Cardiac muscle cell (in vitro differentiated cells and primary cell): ENCODE data around the gene TBCD. TPM values are rescaled to one million over a fixed set of nuclear protein-coding genes. Genes with fewer than 3 reads are reported as not detected.

Experiments
- DNase-seq, 2 donors: peaks; one replicate each; pipeline versions ENCODE4 v3.0.0 to v3.0.0-alpha.2; 2010 to 2017; ENCODE audit warnings: low read depth in 1 of 2, low spot score in 1 of 2
- H3K27ac ChIP-seq: fragments of 200-600 bp; sonication (generic); 2 replicates; pipeline ENCODE4 v1.5.1; 2016
- H3K27me3 ChIP-seq: fragments of 200-600 bp; sonication (generic); 2 replicates; pipeline ENCODE4 v1.6.0; 2016; ENCODE audit warnings: control low read depth
- H3K36me3 ChIP-seq: fragments of 200-600 bp; sonication (generic); 2 replicates; pipeline ENCODE4 v1.5.1; 2016; ENCODE audit warnings: control low read depth
- H3K4me1 ChIP-seq: fragments of 200-600 bp; sonication (generic); 2 replicates; pipeline ENCODE4 v1.8.1; 2017; ENCODE audit warnings: low read depth, mild to moderate bottlenecking, mixed run types
- H3K4me3 ChIP-seq: fragments of 200-600 bp; sonication (generic); 2 replicates; pipeline ENCODE4 v1.5.1; 2016; ENCODE audit warnings: mild to moderate bottlenecking
- H3K9me3 ChIP-seq: fragments of 200-600 bp; sonication (generic); 2 replicates; pipeline ENCODE4 v1.5.1; 2017; ENCODE audit warnings: low read depth, mild to moderate bottlenecking, control low read depth
- polyA plus RNA-seq: library from polyadenylated mRNA; unstranded; fragments of >200 nt; fragmentation: Nextera tagmentation; extraction: Ambion mirVana; gene quantifications from 2 replicates; pipeline ENCODE4 v1.2.1, GENCODE V29; 2016
- total RNA-seq: library from RNA; depleted of rRNA; stranded (reverse); fragments of >200 nt; gene quantifications from 2 replicates; pipeline ENCODE4 v1.2.3, GENCODE V29; 2016
- TF ChIP-seq, protein P1 (sequence below): IDR thresholded peaks from 2 replicates; pipeline ENCODE4 v1.5.1; 2012; ENCODE audit warnings: low read depth, mild to moderate bottlenecking, low read length

TBCD gene
- total and polyA plus RNA-seq, 2 experiments from 2014 or later: 55.7 to 66.0 TPM

DNA sequence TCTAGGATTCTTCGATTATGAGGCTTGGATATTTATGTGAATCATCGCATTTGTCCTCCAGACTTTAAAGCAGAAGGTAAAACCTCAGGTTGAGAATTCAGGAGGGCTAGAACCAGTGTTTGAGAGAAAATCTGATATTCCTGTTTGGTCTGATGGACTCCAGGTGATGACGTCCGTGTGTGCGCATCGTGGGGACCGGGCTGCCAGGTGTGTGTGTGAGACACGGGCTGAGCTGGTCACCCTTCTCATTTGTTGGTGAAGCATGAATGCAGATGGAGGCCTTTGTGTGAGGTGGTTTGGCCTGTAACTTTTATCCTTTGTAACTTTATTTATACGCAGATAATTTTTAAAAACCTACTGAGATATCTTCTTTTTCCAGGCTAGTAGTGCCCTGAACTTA is 45.2 kb downstream of the TBCD start:
- DNase-seq: no peak
- Histone ChIP-seq H3K27me3 (no peaks in the 10 kb centered on the region), H3K4me1 (no peaks in the 10 kb centered on the region), H3K36me3 (peaks cover 3% of the 10 kb centered on the region), H3K27ac (no peak overlapping the region), H3K9me3 (no peaks in the 10 kb centered on the region), H3K4me3 (no peak overlapping the region)
- TF ChIP-seq, protein P1, sequence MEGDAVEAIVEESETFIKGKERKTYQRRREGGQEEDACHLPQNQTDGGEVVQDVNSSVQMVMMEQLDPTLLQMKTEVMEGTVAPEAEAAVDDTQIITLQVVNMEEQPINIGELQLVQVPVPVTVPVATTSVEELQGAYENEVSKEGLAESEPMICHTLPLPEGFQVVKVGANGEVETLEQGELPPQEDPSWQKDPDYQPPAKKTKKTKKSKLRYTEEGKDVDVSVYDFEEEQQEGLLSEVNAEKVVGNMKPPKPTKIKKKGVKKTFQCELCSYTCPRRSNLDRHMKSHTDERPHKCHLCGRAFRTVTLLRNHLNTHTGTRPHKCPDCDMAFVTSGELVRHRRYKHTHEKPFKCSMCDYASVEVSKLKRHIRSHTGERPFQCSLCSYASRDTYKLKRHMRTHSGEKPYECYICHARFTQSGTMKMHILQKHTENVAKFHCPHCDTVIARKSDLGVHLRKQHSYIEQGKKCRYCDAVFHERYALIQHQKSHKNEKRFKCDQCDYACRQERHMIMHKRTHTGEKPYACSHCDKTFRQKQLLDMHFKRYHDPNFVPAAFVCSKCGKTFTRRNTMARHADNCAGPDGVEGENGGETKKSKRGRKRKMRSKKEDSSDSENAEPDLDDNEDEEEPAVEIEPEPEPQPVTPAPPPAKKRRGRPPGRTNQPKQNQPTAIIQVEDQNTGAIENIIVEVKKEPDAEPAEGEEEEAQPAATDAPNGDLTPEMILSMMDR: no peak

DNA sequence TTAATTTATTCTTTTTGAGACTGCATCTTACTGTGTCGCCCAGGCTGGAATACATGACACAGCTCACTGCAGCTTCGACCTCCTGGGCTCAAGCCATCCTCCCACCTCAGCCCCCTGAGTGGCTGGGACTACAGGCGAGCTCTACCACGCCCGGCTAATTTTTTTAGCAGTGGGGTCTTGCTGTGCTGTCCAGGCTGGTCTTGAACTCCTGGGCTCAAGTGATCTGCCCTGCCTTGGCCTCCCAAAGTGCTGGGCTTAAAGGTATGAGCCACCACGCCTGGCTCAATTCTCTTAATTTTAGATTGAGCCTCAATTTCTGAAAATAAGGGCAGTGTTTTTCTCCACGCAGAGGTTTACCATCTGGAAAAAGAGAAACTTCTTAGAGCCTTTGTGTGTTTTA is 46.9 kb downstream of the TBCD start:
- Histone ChIP-seq H3K4me3 (no peak overlapping the region), H3K27me3 (no peaks in the 10 kb centered on the region), H3K36me3 (peaks cover 3% of the 10 kb centered on the region), H3K4me1 (no peaks in the 10 kb centered on the region), H3K9me3 (no peaks in the 10 kb centered on the region), H3K27ac (no peak overlapping the region)
- TF ChIP-seq, protein P1: no peak
- no peak for DNase-seq

DNA sequence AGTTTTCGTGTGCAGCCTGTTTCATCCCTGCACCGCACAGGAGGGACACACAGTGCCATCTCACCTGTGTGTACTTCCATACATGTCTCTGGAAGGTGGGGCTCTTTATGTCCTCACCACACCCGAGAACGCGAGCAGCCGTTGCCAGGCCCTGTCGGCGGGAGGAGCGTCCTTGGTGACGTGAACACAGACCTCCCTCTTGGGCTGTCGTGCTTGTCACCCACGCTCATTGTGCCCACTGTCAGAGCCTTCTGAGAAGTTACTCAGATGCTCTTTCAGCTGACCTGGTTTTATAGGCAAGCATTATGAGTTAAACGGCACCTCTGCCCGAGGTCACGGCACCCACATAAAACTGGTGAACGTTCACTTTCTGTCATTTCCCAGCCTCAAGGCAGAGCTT is 47.7 kb downstream of the TBCD start:
- Histone ChIP-seq H3K4me3 (no peak overlapping the region), H3K27me3 (no peaks in the 10 kb centered on the region), H3K36me3 (peaks cover 3% of the 10 kb centered on the region), H3K4me1 (no peaks in the 10 kb centered on the region), H3K9me3 (no peaks in the 10 kb centered on the region), H3K27ac (no peak overlapping the region)
- DNase-seq: no peak
- TF ChIP-seq, protein P1: no peak

DNA sequence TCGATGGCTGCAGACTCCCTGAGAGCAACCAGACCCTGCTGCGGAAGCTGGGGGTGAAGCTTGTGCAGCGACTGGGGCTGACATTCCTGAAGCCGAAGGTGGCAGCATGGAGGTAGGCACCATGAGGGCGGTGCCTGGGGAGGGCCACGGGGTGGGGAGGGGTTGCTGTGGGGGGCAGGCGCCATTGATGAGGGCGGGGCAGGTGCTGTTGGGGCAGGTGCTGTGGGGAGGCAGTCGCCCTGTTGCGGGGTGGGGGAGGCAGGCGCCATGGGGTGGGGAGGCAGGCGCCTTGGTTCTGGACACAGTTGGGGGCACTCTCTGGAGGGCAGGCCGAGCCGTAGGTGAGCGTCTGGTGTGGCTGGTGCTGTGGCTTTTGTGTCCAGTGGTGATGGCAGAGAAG is 49.0 kb downstream of the TBCD start:
- Histone ChIP-seq H3K4me1 (no peaks in the 10 kb centered on the region), H3K27me3 (no peaks in the 10 kb centered on the region), H3K4me3 (no peak overlapping the region), H3K27ac (no peak overlapping the region), H3K36me3 (peaks cover 3% of the 10 kb centered on the region), H3K9me3 (no peaks in the 10 kb centered on the region)
- TF ChIP-seq, protein P1: no peak
- no peak for DNase-seq

DNA sequence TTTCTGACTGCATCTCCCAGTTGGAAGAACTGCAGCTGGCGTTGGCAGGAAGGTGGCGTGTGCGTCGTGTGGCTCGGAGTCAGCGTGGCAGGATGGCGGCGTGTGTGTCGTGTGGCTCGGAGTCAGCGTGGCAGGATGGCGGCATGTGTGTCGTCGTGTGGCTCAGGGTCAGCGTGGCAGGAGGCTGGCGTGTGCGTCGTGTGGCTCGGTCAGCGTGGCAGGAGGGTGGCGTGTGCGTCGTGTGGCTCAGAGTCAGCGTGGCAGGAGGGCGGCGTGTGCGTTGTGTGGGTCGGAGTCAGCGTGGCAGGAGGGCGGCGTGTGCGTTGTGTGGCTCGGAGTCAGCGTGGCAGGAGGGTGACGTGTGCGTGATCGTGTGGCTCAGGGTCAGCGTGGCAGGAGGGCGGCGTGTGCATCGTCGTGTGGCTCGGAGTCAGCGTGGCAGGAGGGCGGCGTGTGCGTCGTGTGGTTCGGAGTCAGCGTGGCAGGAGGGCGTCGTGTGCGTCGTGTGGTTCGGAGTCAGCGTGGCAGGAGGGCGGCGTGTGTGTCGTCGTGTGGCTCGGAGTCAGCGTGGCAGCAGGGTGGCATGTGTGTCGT is 49.6 kb downstream of the TBCD start:
- no peak for DNase-seq
- H3K4me3 ChIP-seq: no peak overlapping the region
- H3K36me3 ChIP-seq: peaks cover 3% of the 10 kb centered on the region
- no peaks in the 10 kb centered on the region for H3K27me3 ChIP-seq
- TF ChIP-seq, protein P1: no peak
- no peaks in the 10 kb centered on the region for H3K4me1 ChIP-seq
- no peaks in the 10 kb centered on the region for H3K9me3 ChIP-seq
- H3K27ac ChIP-seq: no peak overlapping the region
